Cerebellar cortex (tissue), 1 donor: ENCODE measurements around the gene STPG1.

Source experiments
- DNase-seq: peaks from one replicate; pipeline ENCODE4 v3.0.0-alpha.2; 2015; ENCODE audit warnings: low spot score

STPG1 gene

GRCh38 chr1:24369801-24370200 is 43.8 kb downstream of the STPG1 start:
- peak; percentile 94 for DNase-seq

DNA sequence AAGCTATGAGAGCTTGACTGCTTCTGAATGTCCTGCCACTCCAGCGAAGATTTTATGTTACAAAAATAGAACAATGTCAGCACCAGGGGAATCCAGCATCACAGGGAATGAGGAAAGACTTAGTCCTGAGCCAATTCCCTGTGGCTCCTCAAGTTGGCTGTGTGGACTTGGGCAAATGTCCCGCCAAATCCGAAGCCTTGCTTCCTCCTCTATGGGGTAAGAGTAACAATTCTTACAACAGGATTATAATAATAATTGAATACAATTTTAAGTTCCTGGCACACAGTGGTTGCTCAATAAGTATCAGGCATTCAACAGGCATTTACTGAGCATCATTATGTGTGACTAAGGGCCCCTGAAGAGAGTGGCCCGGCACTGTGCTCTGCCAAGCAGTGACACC is 44.4 kb downstream of the STPG1 start:
- DNase-seq, result peak; percentile 71

- no peak for DNase-seq
Observed at GRCh38 chr1:24366707-24367106, 46.9 kb downstream of the STPG1 start.

- DNase-seq, result no peak
Observed at GRCh38 chr1:24364975-24365678, 48.5 kb downstream of the STPG1 start.

GRCh38 chr1:24364605-24364974 is 49.0 kb downstream of the STPG1 start:
- no peak for DNase-seq

DNA sequence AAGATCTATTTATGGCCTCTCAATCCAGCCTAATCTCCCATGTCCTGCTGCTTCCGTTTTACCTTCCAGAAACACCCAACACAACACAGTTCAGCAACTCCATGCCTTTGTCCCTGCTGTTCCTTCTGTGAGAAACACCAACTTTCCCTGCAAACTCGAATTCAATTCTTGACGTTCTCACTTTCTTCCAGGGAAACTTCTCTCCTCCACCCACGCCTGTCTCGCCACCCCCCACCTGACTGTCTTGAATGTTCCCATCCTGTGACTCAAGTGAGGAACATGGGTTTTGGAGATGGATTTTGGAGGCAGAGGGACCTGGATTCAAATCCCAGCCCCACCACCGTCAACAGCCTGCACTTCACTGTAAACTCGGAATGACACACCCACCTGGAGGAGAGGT is 49.6 kb downstream of the STPG1 start:
- no peak for DNase-seq

DNA sequence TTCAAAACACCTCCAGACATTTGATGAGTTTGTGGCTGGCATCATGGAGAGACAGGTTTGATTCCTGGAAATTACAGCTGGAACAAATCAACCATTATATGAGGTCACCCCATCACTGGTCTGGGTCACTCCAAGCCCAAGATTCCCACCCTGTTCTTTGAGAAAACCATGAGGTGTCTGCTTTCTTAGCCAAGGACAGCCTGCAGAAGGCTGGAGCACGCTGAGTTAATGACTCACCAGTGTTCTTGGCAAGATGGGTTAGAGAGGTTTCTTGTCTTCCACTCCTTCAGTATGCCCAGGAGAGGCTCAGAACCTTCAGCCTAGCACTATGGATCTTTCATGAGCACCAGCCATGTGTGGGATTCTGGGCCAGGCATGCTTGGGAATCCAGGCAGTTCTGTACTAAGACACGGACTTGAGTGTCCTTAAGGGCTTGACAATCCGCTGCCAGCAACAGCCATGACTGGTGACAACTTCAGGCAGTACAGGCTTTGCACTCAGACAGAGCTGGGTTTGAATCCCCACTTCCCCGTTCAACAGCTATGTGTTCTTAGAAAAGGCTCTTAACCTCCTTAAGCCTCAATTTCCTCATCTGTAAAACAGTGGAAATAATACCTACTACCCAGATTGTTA is 50.5 kb downstream of the STPG1 start:
- no peak for DNase-seq

DNA sequence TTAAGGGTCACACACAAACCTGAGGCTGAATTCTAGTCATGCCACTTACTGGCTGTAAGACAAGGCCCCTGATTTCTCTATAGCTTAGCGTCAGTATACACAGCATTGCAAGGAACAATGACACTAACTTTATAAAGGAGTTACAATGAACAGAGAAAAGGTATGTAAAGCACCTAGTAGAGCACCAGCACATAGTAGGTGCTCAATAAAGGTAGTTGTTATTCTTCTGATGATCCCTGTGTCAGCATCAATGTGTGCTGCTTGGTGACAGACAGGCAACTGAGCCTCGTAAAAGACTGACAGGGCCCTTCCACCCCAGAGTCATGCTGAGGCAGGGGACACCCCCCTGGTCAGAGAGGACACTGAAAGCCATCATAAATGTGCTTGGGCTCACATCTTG is 51.2 kb downstream of the STPG1 start:
- no peak for DNase-seq

- no peak for DNase-seq
Observed at GRCh38 chr1:24361811-24362210, 51.8 kb downstream of the STPG1 start.

GRCh38 chr1:24360681-24361080 is 52.9 kb downstream of the STPG1 start:
- DNase-seq, result no peak

DNA sequence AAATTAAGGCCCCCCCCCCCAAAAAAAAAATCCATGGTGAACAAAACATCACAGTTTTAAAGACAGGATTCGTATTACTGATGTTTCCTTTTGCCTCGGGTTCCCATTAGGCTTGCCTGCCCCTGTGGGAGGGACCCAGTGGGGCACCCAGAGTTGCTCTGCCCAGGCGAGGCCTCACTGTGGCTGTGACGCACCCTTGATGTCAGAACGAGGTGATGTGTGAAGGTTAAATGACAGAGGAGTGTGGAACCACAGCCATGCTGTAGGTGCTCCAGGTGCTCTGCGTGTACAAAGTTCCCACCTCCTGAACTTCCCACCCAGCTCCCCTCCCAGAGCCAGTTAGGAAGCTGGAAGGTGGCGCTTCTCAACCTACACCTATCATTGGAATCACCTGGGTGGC is 56.5 kb downstream of the STPG1 start:
- DNase-seq, result no peak

GRCh38 chr1:24355466-24355865 is 58.1 kb downstream of the STPG1 start:
- no peak for DNase-seq

DNA sequence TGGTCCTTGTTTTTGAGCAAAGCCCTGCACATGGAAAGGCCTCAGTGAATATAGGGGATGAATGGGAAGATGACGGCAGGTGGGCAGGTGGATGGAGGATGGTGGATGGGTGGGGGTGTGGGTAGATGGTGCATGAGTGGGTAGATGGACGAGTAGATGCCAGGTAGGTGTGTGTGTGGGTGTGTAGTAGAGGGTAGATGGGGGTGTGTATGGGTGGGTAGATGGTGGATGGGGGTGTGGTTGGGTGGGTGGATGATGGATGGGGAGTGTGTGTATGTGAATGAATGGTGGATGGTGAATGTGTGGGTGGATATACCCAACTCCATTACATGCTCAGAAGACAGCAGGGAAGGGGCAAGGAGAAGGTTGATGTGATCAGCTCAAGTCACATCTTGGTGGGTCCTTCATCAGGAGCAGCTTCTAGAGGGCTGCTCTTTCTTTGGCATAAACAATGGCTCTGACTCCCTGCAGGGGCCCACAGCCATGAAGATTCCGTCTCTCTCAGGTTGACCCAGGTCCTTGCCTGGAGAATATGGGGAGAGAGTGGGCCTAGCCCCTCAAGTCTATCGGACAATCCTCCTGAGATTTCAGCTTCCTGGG is 60.2 kb downstream of the STPG1 start:
- no peak for DNase-seq

- DNase-seq, result no peak
Observed at GRCh38 chr1:24351918-24352627, 61.5 kb downstream of the STPG1 start.

DNA sequence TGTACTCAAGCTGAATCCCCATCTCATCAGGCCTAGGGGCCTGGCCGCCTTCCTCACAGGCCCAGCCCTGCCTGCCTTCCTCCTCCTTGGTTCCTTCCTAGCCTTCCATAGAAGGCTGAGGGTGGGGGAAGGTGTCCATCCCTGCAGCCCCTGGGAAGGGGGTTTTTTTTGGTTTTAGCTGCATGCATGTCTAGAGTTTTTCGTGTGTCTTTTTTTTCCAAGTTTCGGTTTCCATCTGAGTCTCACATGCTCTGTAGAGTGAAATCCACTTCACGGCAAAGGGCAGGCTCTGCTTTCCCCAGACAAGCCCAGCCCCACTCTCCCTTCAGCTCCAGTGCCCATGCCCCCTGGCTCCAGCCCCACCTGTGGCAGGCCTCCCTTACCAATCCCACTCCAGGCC is 62.3 kb downstream of the STPG1 start:
- no peak for DNase-seq

GRCh38 chr1:24349891-24350290 is 63.7 kb downstream of the STPG1 start:
- no peak for DNase-seq

GRCh38 chr1:24348196-24348595 is 65.4 kb downstream of the STPG1 start:
- DNase-seq, result peak; percentile 84

GRCh38 chr1:24347159-24347934 is 66.2 kb downstream of the STPG1 start:
- DNase-seq, result no peak

- DNase-seq, result no peak
Observed at GRCh38 chr1:24345334-24345733, 68.2 kb downstream of the STPG1 start.

GRCh38 chr1:24344090-24344742 is 69.4 kb downstream of the STPG1 start:
- peak; percentile 75 for DNase-seq

DNA sequence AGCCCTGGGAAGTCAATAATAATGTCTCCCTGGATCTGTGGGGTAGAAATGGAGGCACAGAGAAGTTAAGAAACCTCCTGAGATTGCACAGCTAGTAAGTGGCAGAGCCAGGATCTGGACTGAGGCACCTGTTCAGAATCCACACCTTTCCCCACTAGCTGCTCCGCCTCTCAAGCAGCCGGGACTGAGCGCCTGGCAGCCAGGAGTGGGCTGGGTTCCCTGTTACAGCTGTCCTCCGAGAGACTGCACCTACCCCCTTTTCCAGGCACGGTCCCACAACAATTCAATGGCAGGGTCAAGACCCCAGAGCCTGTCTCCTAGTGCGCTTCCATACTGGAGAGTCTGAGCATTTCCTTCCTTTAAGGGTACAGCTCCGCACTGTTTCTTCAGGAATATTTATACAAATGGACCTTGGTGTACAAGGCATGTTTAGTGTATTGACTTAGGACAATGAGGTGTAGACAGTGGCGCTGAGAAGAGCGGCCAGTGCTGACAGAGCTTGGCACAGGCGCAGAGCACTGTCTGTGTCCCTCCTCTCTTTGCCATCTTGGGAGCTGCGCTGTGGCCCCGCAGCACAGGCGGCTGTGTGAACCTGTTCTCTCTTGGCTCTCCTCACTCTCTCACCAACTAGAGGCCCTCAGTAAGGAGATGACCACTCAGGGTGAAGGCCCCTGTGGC is 70.0 kb downstream of the STPG1 start:
- DNase-seq, result peak; percentile 58
